SIG-M5 treated with dmso at 0.1 percent for 504 hours (cell line): ENCODE measurements around the gene VASP.

ENCODE experiments used
- DNase-seq: peaks from one replicate; lab custom pipeline; 2025; ENCODE audit not compliant: unreplicated experiment; lab: John Stamatoyannopoulos, UW

The VASP gene

DNA sequence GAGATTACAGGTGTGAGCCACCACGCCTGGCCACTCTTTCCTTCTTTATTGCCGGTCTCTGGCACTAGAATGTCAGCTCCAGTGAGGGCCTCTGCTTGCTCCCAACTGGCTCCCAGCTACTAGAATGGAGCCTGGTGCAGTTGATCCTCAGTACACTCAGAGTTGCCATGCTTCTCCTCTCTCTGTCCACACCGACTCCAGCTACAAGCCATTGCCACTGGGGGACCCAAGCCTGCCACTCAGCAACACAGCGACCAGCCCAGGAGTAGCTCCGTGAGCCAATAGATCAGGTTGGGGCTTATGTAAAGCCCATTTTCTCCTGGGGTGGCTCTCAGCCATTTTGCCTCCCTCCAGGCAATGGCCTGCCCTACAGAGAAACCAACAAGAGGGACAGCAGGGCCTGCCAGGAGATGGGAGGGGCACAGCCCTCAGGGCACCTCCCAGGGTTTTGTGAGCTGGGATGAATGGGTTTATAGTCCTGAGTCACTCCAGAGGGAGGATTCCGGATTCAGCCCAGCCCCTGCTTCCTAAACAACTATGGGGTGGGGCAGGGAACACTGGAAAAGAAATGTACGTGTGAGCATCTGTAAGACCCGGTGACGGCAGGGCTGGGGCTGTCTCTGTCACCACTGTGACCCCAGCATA is 40.8 kb downstream of the VASP start:
- no peak for DNase-seq

GRCh38 chr19:45553464-45553863 is 46.2 kb downstream of the VASP start:
- no peak for DNase-seq

- DNase-seq: no peak
Measured at GRCh38 chr19:45554481-45554880, 47.2 kb downstream of the VASP start.

GRCh38 chr19:45556835-45557234 is 49.6 kb downstream of the VASP start:
- no peak for DNase-seq

DNA sequence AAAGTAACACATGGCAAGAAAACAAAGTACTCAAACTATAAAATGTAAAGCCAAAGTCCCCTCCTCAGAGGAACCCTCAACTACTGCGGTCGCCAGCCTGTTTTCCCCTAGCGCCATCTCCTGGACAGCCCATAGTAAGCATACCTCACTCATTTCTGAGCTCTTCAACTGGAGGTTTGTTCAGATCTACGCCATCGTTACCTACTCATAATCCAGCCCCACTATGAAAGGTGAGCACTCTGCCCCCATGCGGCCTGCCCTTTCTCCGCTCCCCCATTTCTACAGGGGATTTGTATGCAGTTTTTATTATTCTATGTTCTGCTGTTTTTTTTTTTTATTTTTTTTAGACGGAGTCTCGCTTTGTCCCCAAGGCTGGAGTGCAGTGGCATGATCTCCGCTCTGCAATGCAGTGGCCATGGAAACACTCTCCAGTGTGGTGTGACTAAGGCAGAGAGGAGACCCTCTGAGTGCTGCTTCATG is 51.2 kb downstream of the VASP start:
- DNase-seq: peak; percentile 51

DNA sequence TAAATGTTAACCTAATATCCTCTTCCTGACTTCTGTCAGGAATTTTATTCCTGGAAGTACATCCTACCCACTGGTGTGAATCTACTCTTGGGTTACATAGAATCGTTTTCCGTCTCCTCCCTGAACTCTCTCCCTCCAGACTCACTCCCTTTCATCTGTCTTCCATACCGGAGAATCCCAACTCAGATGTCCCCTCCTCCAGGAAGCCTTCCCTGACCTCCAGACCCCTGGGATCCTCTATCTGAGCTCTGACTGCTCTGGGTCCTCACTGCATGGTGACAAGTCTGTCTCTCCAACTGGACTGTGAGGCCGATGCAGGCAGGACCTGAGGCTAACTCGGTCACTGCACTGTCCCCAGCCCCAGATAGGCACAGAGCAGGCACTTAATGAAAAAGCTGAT is 52.8 kb downstream of the VASP start:
- no peak for DNase-seq

DNA sequence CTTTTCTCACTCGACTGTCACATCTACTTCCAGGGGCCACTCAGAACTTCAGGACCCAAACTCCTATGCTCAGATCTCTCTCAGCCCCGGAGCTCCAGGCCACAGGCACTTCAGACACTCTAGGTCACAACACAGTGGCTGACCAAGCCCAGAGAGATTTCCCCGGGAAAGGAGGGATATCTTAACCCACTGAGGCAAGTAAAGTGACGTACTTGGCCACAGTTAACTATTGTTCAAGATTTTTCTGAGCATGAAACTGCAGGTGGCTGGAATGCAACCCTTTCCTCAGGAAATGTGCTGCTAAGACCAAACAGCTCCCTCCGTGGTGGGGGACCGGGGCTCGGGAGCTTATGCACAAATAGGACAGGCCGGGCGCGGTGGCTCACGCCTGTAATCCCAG is 53.4 kb downstream of the VASP start:
- no peak for DNase-seq

GRCh38 chr19:45564131-45564780 is 57.0 kb downstream of the VASP start:
- no peak for DNase-seq

DNA sequence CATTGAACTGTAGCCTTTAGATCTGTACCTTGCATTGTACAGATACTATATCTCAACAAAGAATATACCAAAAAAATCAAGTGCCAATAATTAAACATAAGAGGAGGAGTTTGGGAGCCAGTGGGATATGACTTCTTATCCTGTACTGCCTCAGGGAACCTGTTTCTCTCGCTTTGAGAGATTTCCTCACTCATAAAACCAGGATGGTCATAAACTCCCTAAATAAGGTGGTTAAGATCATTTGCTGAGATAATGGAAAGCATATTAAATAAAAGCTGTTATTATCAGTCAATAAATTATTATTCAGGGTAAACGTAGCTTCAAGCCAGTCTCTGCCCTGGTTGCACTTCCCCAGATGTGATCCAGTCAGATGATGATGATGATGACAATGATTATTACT is 60.3 kb downstream of the VASP start:
- no peak for DNase-seq

DNA sequence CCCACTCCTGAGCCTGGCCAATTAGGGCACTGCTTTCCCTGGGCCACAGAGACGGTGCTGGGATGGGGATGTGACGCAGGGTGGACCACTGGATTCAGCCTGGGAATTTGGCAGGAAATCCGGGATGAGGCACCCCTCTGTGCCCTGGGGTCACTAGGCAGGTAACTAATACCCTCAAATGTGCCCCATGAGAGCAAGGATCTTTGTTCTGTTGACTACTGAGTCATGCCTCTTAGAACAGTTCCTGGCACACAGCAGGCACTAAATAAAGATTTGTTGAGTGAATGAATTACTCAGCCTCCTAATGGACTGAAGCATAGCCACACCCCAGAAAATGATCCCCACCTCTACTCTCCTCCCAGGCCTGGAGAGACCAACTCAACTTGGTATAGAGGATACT is 61.5 kb downstream of the VASP start:
- DNase-seq: no peak

- DNase-seq: peak; percentile 27
Measured at GRCh38 chr19:45569619-45570421, 62.5 kb downstream of the VASP start.

DNA sequence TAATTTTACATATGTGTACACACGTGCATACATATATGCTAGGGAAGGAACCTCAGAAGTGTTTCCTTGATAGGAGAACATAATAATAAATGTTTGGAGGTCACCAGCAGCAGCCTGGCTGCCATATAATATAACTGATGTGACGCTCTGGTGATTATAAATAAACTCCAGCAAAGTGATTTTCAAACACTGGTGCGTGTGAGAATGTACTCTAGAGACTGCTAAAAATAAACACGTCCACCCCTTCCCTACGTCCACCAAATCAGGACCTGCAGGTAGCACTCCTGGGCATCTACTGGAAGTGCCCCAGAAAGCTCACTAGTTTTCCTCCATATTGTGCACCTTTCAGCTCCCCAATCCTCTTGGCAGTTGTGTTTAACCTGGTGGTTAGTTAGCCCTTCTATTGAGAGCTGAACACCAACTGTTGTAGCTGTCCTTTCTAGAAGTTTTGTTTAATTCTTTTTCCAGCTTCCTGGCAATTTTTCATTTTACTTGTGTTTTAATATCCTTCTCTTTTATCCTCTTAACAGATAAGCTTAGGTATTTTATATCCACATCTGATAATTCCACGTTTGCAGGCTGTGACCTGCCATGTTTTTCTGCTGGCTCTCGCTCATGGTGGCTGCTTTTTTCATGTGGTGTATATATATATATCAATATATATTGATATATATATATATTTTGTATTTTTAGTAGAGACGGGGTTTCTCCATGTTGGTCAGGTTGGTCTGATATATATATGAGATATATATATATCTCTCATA is 64.4 kb downstream of the VASP start:
- DNase-seq: no peak

DNA sequence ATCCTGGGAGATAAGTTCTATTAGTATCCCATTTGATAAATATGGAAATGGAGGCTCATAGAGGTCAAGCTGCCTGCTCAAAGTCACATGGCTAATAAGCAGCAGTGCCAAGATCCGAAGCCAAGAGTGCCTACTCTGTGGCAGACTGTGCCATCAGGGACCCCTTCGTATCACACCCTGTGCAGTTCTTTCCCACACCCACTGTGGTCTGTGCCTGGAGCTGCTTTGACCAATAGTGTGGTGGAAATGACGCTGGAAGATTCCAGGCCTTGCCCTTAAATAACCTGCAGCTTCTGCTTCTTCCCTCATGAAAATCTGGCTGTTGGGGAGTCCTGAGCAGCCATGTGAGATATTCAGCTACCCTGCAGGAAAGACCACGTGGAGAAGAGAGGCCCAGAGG is 67.2 kb downstream of the VASP start:
- DNase-seq: no peak

DNA sequence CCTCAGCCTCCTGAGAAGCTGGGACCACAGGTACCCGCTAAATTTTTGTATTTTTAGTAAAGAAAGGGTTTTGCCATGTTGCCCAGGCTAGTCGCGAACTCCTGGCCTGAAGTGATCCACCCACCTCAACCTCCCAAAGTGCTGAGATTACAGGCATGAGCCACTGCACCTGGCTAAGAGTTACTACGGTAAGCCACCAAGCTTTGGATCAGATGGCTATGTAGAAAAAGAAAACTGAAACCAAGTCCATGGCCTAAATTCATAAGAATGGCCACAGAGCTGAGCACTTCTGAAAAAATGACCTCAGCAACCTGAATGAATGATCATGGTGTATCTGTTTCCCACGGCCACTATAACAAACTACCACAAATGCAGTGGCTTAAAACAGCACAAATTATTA is 67.9 kb downstream of the VASP start:
- no peak for DNase-seq
